HepG2 (cell line): ENCODE data around the gene ARHGEF1. TPM values are rescaled to one million over a fixed set of nuclear protein-coding genes. Genes with fewer than 3 reads are reported as not detected.

ENCODE experiments used
- ATAC-seq: fragments of 200-7000 bp; cut with Tn5 transposase; 3 replicates; pipeline ENCODE4 v1.9.1; 2020; ENCODE audit warnings: mild to moderate bottlenecking, moderate library complexity
- BruUV-seq: library from RNA; stranded (reverse); fragments of 400-500 nt; replicated peaks from 2 replicates; lab custom pipeline; 2021; lab: Mats Ljungman, UMichigan
- CTCF ChIA-PET: fragments of 300-600 bp; formaldehyde crosslinking; extraction: SDS; loops from one replicate; lab custom pipeline; 2021; ENCODE audit warnings: low total read pairs, inconsistent platforms, low intra/inter-chr PET ratio; lab: Yijun Ruan, JAX
- POLR2A ChIA-PET: fragments of 350-600 bp; sonication (Branson Sonifier 250); formaldehyde crosslinking; loops from one replicate; lab custom pipeline; 2020; ENCODE audit warnings: antibody characterized with exemption, inconsistent platforms; lab: Yijun Ruan, JAX
- DNase-seq: peaks from one replicate; pipeline ENCODE4 v3.0.0-alpha.2; 2015; ENCODE audit warnings: low spot score
- FAIRE-seq: peaks from 3 replicates; lab custom pipeline; 2011; peaks lifted over from hg19 to GRCh38; lab: Jason Lieb, UNC
- H2AFZ ChIP-seq: one replicate; pipeline ENCODE4 v1.6.1; 2011; ENCODE audit warnings: low read length, inconsistent platforms
- H3K27ac ChIP-seq: fragments of 300-600 bp; 3 replicates; pipeline ENCODE4 v1.8.0; 2011; ENCODE audit warnings: mixed run types, mild to moderate bottlenecking, mixed read lengths, low read length, inconsistent platforms; ENCODE audit not compliant: insufficient read depth; ENCODE audit errors: extremely low read length
- H3K27me3 ChIP-seq, 2 experiments: fragments of 200-600 bp in 1 of 2; 2 replicates in 1 of 2; 3 replicates in 1 of 2; pipeline versions ENCODE4 v1.6.0 to v1.8.0; 2011; ENCODE audit warnings: low read length in 2 of 2, mild to moderate bottlenecking in 2 of 2, moderate library complexity in 2 of 2, inconsistent platforms in 1 of 2; ENCODE audit not compliant: insufficient read depth in 2 of 2, control insufficient read depth in 1 of 2
- H3K36me3 ChIP-seq, 2 experiments: fragments of 200-600 bp in 1 of 2; replicated peaks in 1 of 2; 2 replicates in 1 of 2; 3 replicates in 1 of 2; pipeline versions ENCODE4 v1.5.1 to v1.8.0; 2011; ENCODE audit warnings: low read length in 2 of 2, inconsistent platforms in 1 of 2; ENCODE audit not compliant: insufficient read depth in 2 of 2, control insufficient read depth in 1 of 2
- H3K4me1 ChIP-seq: 2 replicates; pipeline ENCODE4 v1.5.1; 2012; ENCODE audit warnings: low read length, inconsistent platforms; ENCODE audit not compliant: insufficient read depth
- H3K4me2 ChIP-seq: 2 replicates; pipeline ENCODE4 v1.6.0; 2011; ENCODE audit warnings: low read depth, low read length, inconsistent platforms
- H3K4me3 ChIP-seq, 3 experiments: fragments of 200-600 bp in 1 of 3; sonication (generic), shearing (Covaris generic) in 1 of 3; replicated peaks in 1 of 3; 2 replicates each; pipeline ENCODE4 v1.5.1; 2011 to 2016; ENCODE audit warnings: low read length in 3 of 3, inconsistent platforms in 2 of 3, low read depth in 2 of 3, mild to moderate bottlenecking in 2 of 3, control low read depth in 1 of 3, mixed read lengths in 1 of 3; ENCODE audit not compliant: insufficient read depth in 1 of 3
- H3K79me2 ChIP-seq: one replicate; pipeline ENCODE4 v1.6.1; 2011; ENCODE audit warnings: low read length, inconsistent platforms; ENCODE audit not compliant: insufficient read depth
- H3K9ac ChIP-seq: 2 replicates; pipeline ENCODE4 v1.6.0; 2011; ENCODE audit warnings: mild to moderate bottlenecking, low read depth, low read length, inconsistent platforms; ENCODE audit not compliant: insufficient read depth
- H3K9me3 ChIP-seq: 2 replicates; pipeline ENCODE4 v1.5.1; 2012; ENCODE audit warnings: mild to moderate bottlenecking, low read length
- H4K20me1 ChIP-seq: 2 replicates; pipeline ENCODE4 v1.6.0; 2011; ENCODE audit warnings: inconsistent platforms, mild to moderate bottlenecking, low read length, moderate library complexity; ENCODE audit not compliant: insufficient read depth
- CC2D1A ChIP-seq: sonication (generic); formaldehyde crosslinking; IDR thresholded peaks from 2 replicates; pipeline ENCODE4 v1.8.1; 2023; ENCODE audit warnings: mild to moderate bottlenecking, missing genetic modification reagents
- CENPBD1 ChIP-seq: sonication (generic); formaldehyde crosslinking; IDR thresholded peaks from 2 replicates; pipeline ENCODE4 v1.8.0; 2022; ENCODE audit warnings: missing genetic modification reagents, low read depth, mild to moderate bottlenecking, borderline replicate concordance
- CENPT ChIP-seq: sonication (generic); formaldehyde crosslinking; IDR thresholded peaks from 2 replicates; pipeline ENCODE4 v1.8.0; 2022; ENCODE audit warnings: low read depth, mild to moderate bottlenecking, moderate library complexity, missing genetic modification reagents
- GATA4 ChIP-seq: sonication (generic); IDR thresholded peaks from 2 replicates; pipeline ENCODE4 v1.6.1; 2016; ENCODE audit warnings: antibody characterized with exemption, low read depth, borderline replicate concordance
- MLXIP ChIP-seq: sonication (generic); formaldehyde crosslinking; IDR thresholded peaks from 2 replicates; pipeline ENCODE4 v1.9.0; 2021; ENCODE audit warnings: missing genetic modification reagents, borderline replicate concordance
- RCOR2 ChIP-seq: IDR thresholded peaks from 2 replicates; pipeline ENCODE4 v1.6.1; 2016; ENCODE audit warnings: missing biosample characterization, missing genetic modification reagents
- TIGD3 ChIP-seq: sonication (generic); formaldehyde crosslinking; IDR thresholded peaks from 2 replicates; pipeline ENCODE4 v1.5.1; 2020; ENCODE audit warnings: mild to moderate bottlenecking, missing genetic modification reagents, borderline replicate concordance
- YEATS4 ChIP-seq: sonication (generic); formaldehyde crosslinking; IDR thresholded peaks from 2 replicates; pipeline ENCODE4 v1.4.0; 2020; ENCODE audit warnings: missing genetic modification reagents, borderline replicate concordance
- ZNF280B ChIP-seq: sonication (generic); formaldehyde crosslinking; IDR thresholded peaks from 2 replicates; pipeline ENCODE4 v1.5.0; 2020; ENCODE audit warnings: missing genetic modification reagents, mild to moderate bottlenecking, borderline replicate concordance
- ZNF317 ChIP-seq: sonication (generic); formaldehyde crosslinking; IDR thresholded peaks from 2 replicates; pipeline ENCODE4 v1.5.0; 2020; ENCODE audit warnings: mild to moderate bottlenecking, missing genetic modification reagents
- ZNF629 ChIP-seq: sonication (generic); formaldehyde crosslinking; conservative IDR thresholded peaks from 2 replicates; pipeline ENCODE4 v1.5.0; 2020; ENCODE audit warnings: missing genetic modification reagents
- WGBS: methylation state at CpG from one replicate; pipeline ENCODE4 v1.1.6; 2017; ENCODE audit warnings: low lambda C conversion rate; 5-methylcytosine and 5-hydroxymethylcytosine counted together
- in situ Hi-C: cut with HindIII; loops from 2 replicates; pipeline ENCODE4 v1.10.0; 2017; ENCODE audit warnings: low pct_unique_long_range_greater_than_20kb; ENCODE audit not compliant: extremely low pct_ligation_motif_present
- intact Hi-C: fragments of 100-400 bp; cut with micrococcal nuclease; formaldehyde crosslinking; loops from one replicate; pipeline ENCODE4 v1.10.0; 2022; ENCODE audit not compliant: unreplicated experiment
- polyA plus RNA-seq, 8 experiments: library from polyadenylated mRNA; depleted of rRNA in 3 of 8; stranded (reverse) in 7 of 8; unstranded in 1 of 8; fragments of >200 nt; fragmentation: Illumina TruSeq in 4 of 8; extraction: Trizol in 4 of 8; gene quantifications; 2 replicates each; pipeline versions ENCODE4 v1.2.1 to v1.2.3, GENCODE V29; 2011 to 2016; ENCODE audit warnings: low read depth in 4 of 8, missing spikeins in 1 of 8, mixed read lengths in 1 of 8; ENCODE audit not compliant: insufficient read depth in 1 of 8
- total RNA-seq, 5 experiments: library from RNA; depleted of rRNA; stranded (reverse); fragments of >200 nt; fragmentation: Illumina TruSeq; extraction: Trizol; gene quantifications; 2 replicates each; pipeline ENCODE4 v1.2.3, GENCODE V29; 2016; ENCODE audit warnings: low read depth in 1 of 5

ARHGEF1 gene
- total and polyA plus RNA-seq, 2 of the 13 experiments (the other 11 are each of a cell fraction or from before 2014, with no cell fraction given), result 33.7 to 34.7 TPM

- in situ Hi-C loops (loop anchor here (10.0 kb wide), 1 partner anchor 45 kb away; the partner anchor contains the start of gene ARHGEF1), intact Hi-C loops (no loop called here)
- H2AFZ ChIP-seq, result no peak overlapping the region
- peaks cover 11 to 91% of the 10 kb centered on the region in 2 experiments for H3K27me3 ChIP-seq
- no peak overlapping the region for H3K27ac ChIP-seq
- no peak overlapping the region for H3K9ac ChIP-seq
- H3K4me3 ChIP-seq, result no peak overlapping the region
- no peaks in the 10 kb centered on the region for H3K9me3 ChIP-seq
- TF ChIP-seq ZNF629 (CRISPR knock-in tag) (peak; percentile 83), GATA4 (no peak), CENPBD1 (no peak), CENPT (no peak), TIGD3 (no peak), RCOR2 (CRISPR knock-in tag) (no peak)
- no peaks in the 10 kb centered on the region for H4K20me1 ChIP-seq
- H3K36me3 ChIP-seq, result no peaks in the 10 kb centered on the region
- ChIA-PET CTCF (no interaction called here), POLR2A (no interaction called here)
- DNase-seq, result no peak
- H3K79me2 ChIP-seq, result no peaks in the 10 kb centered on the region
- no TSS peak for BruUV-seq
- H3K4me2 ChIP-seq, result no peak overlapping the region
- no peak for FAIRE-seq
- H3K4me1 ChIP-seq, result peaks cover 11% of the 10 kb centered on the region
- 44% methylated on average over 13 of the region's 14 CpGs for WGBS
- no peak for ATAC-seq
Measured at GRCh38 chr19:41929536-41930071, 46.6 kb downstream of the ARHGEF1 start.

- ATAC-seq (no peak), DNase-seq (no peak), FAIRE-seq (no peak)
- no TSS peak for BruUV-seq
- Histone ChIP-seq H3K4me3 (no peak overlapping the region), H3K27me3 (peaks cover 11 to 91% of the 10 kb centered on the region in 2 experiments), H3K79me2 (no peaks in the 10 kb centered on the region), H3K9me3 (no peaks in the 10 kb centered on the region), H3K27ac (no peak overlapping the region), H3K4me2 (no peak overlapping the region), H3K36me3 (no peaks in the 10 kb centered on the region), H3K9ac (no peak overlapping the region), H3K4me1 (peaks cover 11% of the 10 kb centered on the region), H2AFZ (no peak overlapping the region), H4K20me1 (peaks cover 4% of the 10 kb centered on the region; the same call in 1 of the 2 replicates)
- ChIA-PET CTCF (no interaction called here), POLR2A (no interaction called here)
- 43% methylated on average over 7 of the region's 7 CpGs for WGBS
- intact Hi-C loops, result no loop called here
- in situ Hi-C loops, result loop anchor here (10.0 kb wide), 1 partner anchor 46 kb away; the partner anchor contains the start of gene ARHGEF1
- TF ChIP-seq YEATS4 (CRISPR knock-in tag) (no peak), MLXIP (CRISPR knock-in tag) (no peak), CC2D1A (CRISPR knock-in tag) (no peak), ZNF280B (CRISPR knock-in tag) (no peak), ZNF317 (CRISPR knock-in tag) (no peak)
Measured at GRCh38 chr19:41930322-41930722, 47.3 kb downstream of the ARHGEF1 start.
